Loucy (cell line): ENCODE measurements around the gene SEC23IP.

Experiments used
- H2AFZ ChIP-seq: fragments of 200-600 bp; sonication (generic); 2 replicates; pipeline ENCODE4 v1.6.0; 2016; ENCODE audit warnings: antibody characterized with exemption, mild to moderate bottlenecking, low read length, moderate library complexity
- H3F3A ChIP-seq: fragments of 200-600 bp; 2 replicates; pipeline ENCODE4 v1.6.0; 2016; ENCODE audit warnings: antibody characterized with exemption, low read depth, mild to moderate bottlenecking
- H3K27me3 ChIP-seq: fragments of 200-600 bp; sonication (generic); 2 replicates; pipeline ENCODE4 v1.6.1; 2014; ENCODE audit warnings: low read length, mild to moderate bottlenecking; ENCODE audit not compliant: insufficient read depth, poor library complexity, severe bottlenecking
- H3K36me3 ChIP-seq: fragments of 200-600 bp; sonication (generic); 2 replicates; pipeline ENCODE4 v1.6.1; 2016; ENCODE audit warnings: low read length; ENCODE audit not compliant: insufficient read depth
- H3K4me1 ChIP-seq: fragments of 200-600 bp; sonication (generic); 2 replicates; pipeline ENCODE4 v1.5.1; 2014; ENCODE audit warnings: low read length, mild to moderate bottlenecking; ENCODE audit not compliant: insufficient read depth, poor library complexity, severe bottlenecking
- H3K4me2 ChIP-seq: fragments of 200-600 bp; sonication (generic); 2 replicates; pipeline ENCODE4 v1.6.0; 2014; ENCODE audit warnings: antibody characterized with exemption, low read length, low read depth, mild to moderate bottlenecking; ENCODE audit not compliant: poor library complexity, severe bottlenecking
- H3K4me3 ChIP-seq: fragments of 200-600 bp; sonication (generic); 2 replicates; pipeline ENCODE4 v1.5.1; 2014; ENCODE audit warnings: low read length, mild to moderate bottlenecking, mixed read lengths; ENCODE audit not compliant: poor library complexity, severe bottlenecking
- H3K79me2 ChIP-seq: fragments of 200-600 bp; sonication (generic); 2 replicates; pipeline ENCODE4 v1.6.1; 2014; ENCODE audit warnings: low read length; ENCODE audit not compliant: insufficient read depth
- H3K9ac ChIP-seq: fragments of 200-600 bp; sonication (generic); 2 replicates; pipeline ENCODE4 v1.6.0; 2014; ENCODE audit warnings: mild to moderate bottlenecking, low read depth, low read length, moderate library complexity; ENCODE audit not compliant: poor library complexity, severe bottlenecking
- H3K9me2 ChIP-seq: fragments of 200-600 bp; sonication (generic); replicated peaks from 2 replicates; pipeline ENCODE4 v1.6.1; 2016; ENCODE audit warnings: low read depth, low read length, mixed read lengths
- H3K9me3 ChIP-seq: fragments of 200-600 bp; sonication (generic); 2 replicates; pipeline ENCODE4 v1.6.1; 2014; ENCODE audit warnings: mild to moderate bottlenecking, antibody characterized with exemption, low read length, low read depth; ENCODE audit not compliant: insufficient read depth
- H4K20me1 ChIP-seq: fragments of 200-600 bp; sonication (generic); 2 replicates; pipeline ENCODE4 v1.6.0; 2014; ENCODE audit warnings: antibody characterized with exemption, low read length, mild to moderate bottlenecking; ENCODE audit not compliant: insufficient read depth, poor library complexity, severe bottlenecking
- CTCF ChIP-seq: fragments of 200-600 bp; sonication (generic); conservative IDR thresholded peaks from 2 replicates; pipeline ENCODE4 v1.5.1; 2014; ENCODE audit warnings: mild to moderate bottlenecking, antibody characterized with exemption, low read length
- EZH2phosphoT487 ChIP-seq: fragments of 200-600 bp; IDR thresholded peaks from 2 replicates; pipeline ENCODE4 v1.6.1; 2018; ENCODE audit warnings: antibody characterized with exemption, mild to moderate bottlenecking, moderate library complexity, borderline replicate concordance

SEC23IP gene

GRCh38 chr10:119871881-119872609, 20.5 kb upstream of the SEC23IP start:
- no peaks in the 10 kb centered on the region for H3F3A ChIP-seq
- H2AFZ ChIP-seq, result 0 out of 2 replicates have a peak overlapping the region, but pooled peaks have one; percentile 39
- H3K9me3 ChIP-seq, result no peaks in the 10 kb centered on the region
- H3K4me1 ChIP-seq, result peaks cover 40% of the 10 kb centered on the region
- TF ChIP-seq EZH2phosphoT487 (no peak), CTCF (no peak)
- H3K4me3 ChIP-seq, result peak overlapping the region; percentile 97
- H3K27me3 ChIP-seq, result no peaks in the 10 kb centered on the region
- H3K4me2 ChIP-seq, result peak overlapping the region; percentile 91
- peaks cover 45% of the 10 kb centered on the region for H4K20me1 ChIP-seq
- H3K36me3 ChIP-seq, result no peaks in the 10 kb centered on the region
- peak overlapping the region; percentile 86 for H3K9ac ChIP-seq
- H3K9me2 ChIP-seq, result no peaks in the 10 kb centered on the region
- peaks cover 61% of the 10 kb centered on the region for H3K79me2 ChIP-seq

- TF ChIP-seq CTCF, result no peak
- TF ChIP-seq EZH2phosphoT487, result no peak
Measured at GRCh38 chr10:119872610-119872859, 20.0 kb upstream of the SEC23IP start, which contains the start of gene MCMBP. TSS of gene MCMBP (minus strand) at chr10:119872843. CDS start at chr10:119872584, 259 bp downstream.

GRCh38 chr10:119872860-119873681, 19.5 kb upstream of the SEC23IP start:
- H4K20me1 ChIP-seq, result peaks cover 35% of the 10 kb centered on the region
- peak overlapping the region; percentile 100 for H2AFZ ChIP-seq
- peaks cover 35% of the 10 kb centered on the region for H3K4me1 ChIP-seq
- H3K27me3 ChIP-seq, result no peaks in the 10 kb centered on the region
- H3F3A ChIP-seq, result no peaks in the 10 kb centered on the region
- peaks cover 50% of the 10 kb centered on the region for H3K79me2 ChIP-seq
- peak overlapping the region; percentile 97 for H3K4me3 ChIP-seq
- peak overlapping the region; percentile 88 for H3K4me2 ChIP-seq
- H3K9me2 ChIP-seq, result no peaks in the 10 kb centered on the region
- TF ChIP-seq CTCF, result no peak
- TF ChIP-seq EZH2phosphoT487, result no peak
- H3K9me3 ChIP-seq, result no peaks in the 10 kb centered on the region
- H3K36me3 ChIP-seq, result no peaks in the 10 kb centered on the region
- H3K9ac ChIP-seq, result peak overlapping the region; percentile 86

More at GRCh38 chr10:119872610-119872859, 20.0 kb upstream of the SEC23IP start, which contains the start of gene MCMBP:
- Histone ChIP-seq H3K36me3 (no peaks in the 10 kb centered on the region), H3K4me2 (peak within 1 kb of the TSS; percentile 91), H2AFZ (peak within 1 kb of the TSS; percentile 100), H4K20me1 (peaks cover 40% of the 10 kb centered on the region), H3K79me2 (peaks cover 56% of the 10 kb centered on the region), H3K9me3 (no peaks in the 10 kb centered on the region), H3K4me3 (peak within 1 kb of the TSS; percentile 97), H3K9me2 (no peaks in the 10 kb centered on the region), H3K9ac (peak within 1 kb of the TSS; percentile 86), H3K27me3 (no peaks in the 10 kb centered on the region), H3K4me1 (peaks cover 37% of the 10 kb centered on the region), H3F3A (no peaks in the 10 kb centered on the region)
